ENCODE measurements around the gene HOXA2. TPM values are rescaled to one million over a fixed set of nuclear protein-coding genes. Genes with fewer than 3 reads are reported as not detected.

HOXA2 gene
- total RNA-seq, 3 donors from 2014 or later = 3.2 to 4.3 (median 3.3) TPM

GRCh38 chr7:27097686-27098577 is 4.6 kb downstream of the HOXA2 start:
- Histone ChIP-seq H3K4me3 (no peak overlapping the region), H3K36me3 (ENCODE audit: low read depth) (no peaks in the 10 kb centered on the region), H3K4me1 (ENCODE audit: low read depth) (peaks cover 24% of the 10 kb centered on the region), H3K9me3 (no peaks in the 10 kb centered on the region)
- intact Hi-C loops (cut with DNase I, micrococcal nuclease) = loop anchor here in 1 of 2 donors (10.0 kb wide), 1 partner anchor 233 kb away; the partner anchor contains the start of gene SKAP2
- no peak for TF ChIP-seq CTCF (IDR thresholded peaks at IDR 0.05)
- ATAC-seq (peak; percentile 18), DNase-seq (peak; percentile 39 to 68 (median 59))

- intact Hi-C loops (cut with DNase I, micrococcal nuclease) = loop anchor here in 1 of 2 donors (10.0 kb wide), 1 partner anchor 232 kb away; the partner anchor contains the start of gene SKAP2
- DNase-seq = peak; percentile 49 to 69 (median 64)
- no peaks in the 10 kb centered on the region for H3K9me3 ChIP-seq
- peaks cover 24% of the 10 kb centered on the region for H3K4me1 ChIP-seq (ENCODE audit: low read depth)
- no peak for TF ChIP-seq CTCF (IDR thresholded peaks at IDR 0.05)
- peak overlapping the region; percentile 85 for H3K4me3 ChIP-seq
- H3K36me3 ChIP-seq (ENCODE audit: low read depth) = no peaks in the 10 kb centered on the region
- ATAC-seq = peak; percentile 31
These were observed 5.5 kb downstream of the HOXA2 start for GRCh38 chr7:27096768-27097514.

GRCh38 chr7:27095897-27096767 is 6.4 kb downstream of the HOXA2 start, which contains the start of gene HOXA1:
Gene HOXA1, minus strand, starts transcription at chr7:27096000. Its CDS starts 88 bp downstream, at chr7:27095912.
- intact Hi-C loops (cut with DNase I, micrococcal nuclease) = loop anchor here in 1 of 2 donors (10.0 kb wide), 1 partner anchor 231 kb away; the partner anchor contains the start of gene SKAP2
- DNase-seq (peak; percentile 90 to 92 (median 91)), ATAC-seq (peak; percentile 82)

GRCh38 chr7:27095050-27095896 is 7.2 kb downstream of the HOXA2 start:
- Histone ChIP-seq H3K4me3 (peak overlapping the region; percentile 85), H3K36me3 (ENCODE audit: low read depth) (no peaks in the 10 kb centered on the region), H3K4me1 (ENCODE audit: low read depth) (peaks cover 21% of the 10 kb centered on the region), H3K9me3 (no peaks in the 10 kb centered on the region)
- intact Hi-C loops (cut with DNase I, micrococcal nuclease) = loop anchor here in 1 of 2 donors (10.0 kb wide), 1 partner anchor 230 kb away; the partner anchor contains the start of gene SKAP2
- DNase-seq (peak in 2 of 3 donors; percentile 51 to 55), ATAC-seq (no peak)
- no peak for TF ChIP-seq CTCF (IDR thresholded peaks at IDR 0.05)

More at GRCh38 chr7:27095897-27096767, 6.4 kb downstream of the HOXA2 start, which contains the start of gene HOXA1:
- Histone ChIP-seq H3K36me3 (ENCODE audit: low read depth) (no peaks in the 10 kb centered on the region), H3K9me3 (no peaks in the 10 kb centered on the region), H3K4me3 (peak within 1 kb of the TSS; percentile 85), H3K4me1 (ENCODE audit: low read depth) (peaks cover 22% of the 10 kb centered on the region)
- TF ChIP-seq CTCF (IDR thresholded peaks at IDR 0.05) = no peak
